ENCODE measurements around the gene FUT8. TPM values are rescaled to one million over a fixed set of nuclear protein-coding genes. Genes with fewer than 3 reads are reported as not detected.

FUT8 gene
- total RNA-seq, 1 donor: 124 TPM

DNA sequence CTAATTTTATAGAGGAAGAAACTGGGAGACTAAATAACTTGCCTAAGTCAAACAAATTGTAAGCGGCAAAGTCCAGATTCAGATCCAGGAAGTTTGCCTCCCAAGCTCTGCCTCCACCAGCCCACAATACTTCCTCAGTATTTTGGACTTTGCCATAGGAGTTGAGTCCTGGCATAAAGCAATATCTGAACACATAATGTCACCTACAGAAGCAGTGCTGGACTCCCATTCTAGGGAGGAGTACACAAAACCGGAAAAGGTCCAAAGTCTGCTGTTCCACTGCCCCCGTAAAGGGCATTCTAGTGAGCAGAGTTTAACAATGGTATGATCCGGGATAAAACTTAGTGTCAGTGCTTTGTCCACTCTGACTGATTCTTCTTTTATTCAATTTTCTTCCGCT lies 340.5 kb downstream of the FUT8 start:
- Histone ChIP-seq H3K27me3 (ENCODE audit: insufficient read depth, low read length) (no peaks in the 10 kb centered on the region), H4K20me1 (ENCODE audit: insufficient read depth, low read length) (no peaks in the 10 kb centered on the region), H3K27ac (ENCODE audit: low read depth, low read length) (no peak overlapping the region), H3K4me1 (ENCODE audit: insufficient read depth, low read length) (no peaks in the 10 kb centered on the region), H2AFZ (ENCODE audit: low read length) (no peak overlapping the region), H3K9me3 (ENCODE audit: low read depth, low read length) (no peaks in the 10 kb centered on the region), H3K4me2 (ENCODE audit: insufficient read depth, low read length) (no peak overlapping the region), H3K4me3 (ENCODE audit: insufficient read depth, low read length) (no peak overlapping the region), H3K36me3 (ENCODE audit: insufficient read depth, low read length) (no peaks in the 10 kb centered on the region), H3K79me2 (ENCODE audit: insufficient read depth, low read length) (no peaks in the 10 kb centered on the region)
- DNase-seq (ENCODE audit: insufficient read length, low spot score, missing footprints): no peak
- TF ChIP-seq, protein P1, sequence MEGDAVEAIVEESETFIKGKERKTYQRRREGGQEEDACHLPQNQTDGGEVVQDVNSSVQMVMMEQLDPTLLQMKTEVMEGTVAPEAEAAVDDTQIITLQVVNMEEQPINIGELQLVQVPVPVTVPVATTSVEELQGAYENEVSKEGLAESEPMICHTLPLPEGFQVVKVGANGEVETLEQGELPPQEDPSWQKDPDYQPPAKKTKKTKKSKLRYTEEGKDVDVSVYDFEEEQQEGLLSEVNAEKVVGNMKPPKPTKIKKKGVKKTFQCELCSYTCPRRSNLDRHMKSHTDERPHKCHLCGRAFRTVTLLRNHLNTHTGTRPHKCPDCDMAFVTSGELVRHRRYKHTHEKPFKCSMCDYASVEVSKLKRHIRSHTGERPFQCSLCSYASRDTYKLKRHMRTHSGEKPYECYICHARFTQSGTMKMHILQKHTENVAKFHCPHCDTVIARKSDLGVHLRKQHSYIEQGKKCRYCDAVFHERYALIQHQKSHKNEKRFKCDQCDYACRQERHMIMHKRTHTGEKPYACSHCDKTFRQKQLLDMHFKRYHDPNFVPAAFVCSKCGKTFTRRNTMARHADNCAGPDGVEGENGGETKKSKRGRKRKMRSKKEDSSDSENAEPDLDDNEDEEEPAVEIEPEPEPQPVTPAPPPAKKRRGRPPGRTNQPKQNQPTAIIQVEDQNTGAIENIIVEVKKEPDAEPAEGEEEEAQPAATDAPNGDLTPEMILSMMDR (IDR thresholded peaks at IDR 0.05; ENCODE audit: extremely low read depth, low read depth, low read length): no peak

DNA sequence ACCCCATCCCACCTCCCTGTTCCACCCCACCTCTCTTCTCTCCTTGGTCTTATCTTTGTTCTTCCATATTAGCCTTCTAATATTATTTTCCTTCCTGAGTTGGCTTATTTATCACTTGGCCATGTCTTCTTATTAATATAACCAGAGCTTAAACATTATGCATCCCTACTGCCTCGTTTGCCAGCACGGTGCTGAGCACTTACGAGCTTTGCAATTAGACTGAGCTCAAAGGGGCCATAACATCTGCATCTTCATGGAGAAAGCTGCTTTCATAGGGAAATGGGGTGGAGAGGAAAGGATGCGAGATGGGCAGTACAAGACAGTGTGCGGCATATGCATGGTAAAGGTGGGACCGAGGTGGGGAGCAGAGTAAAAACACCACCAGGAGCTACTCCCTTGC lies 342.8 kb downstream of the FUT8 start:
- H2AFZ ChIP-seq (ENCODE audit: low read length): no peak overlapping the region
- H3K27me3 ChIP-seq (ENCODE audit: insufficient read depth, low read length): no peaks in the 10 kb centered on the region
- no peaks in the 10 kb centered on the region for H3K9me3 ChIP-seq (ENCODE audit: low read depth, low read length)
- TF ChIP-seq, protein P1 (IDR thresholded peaks at IDR 0.05; ENCODE audit: extremely low read depth, low read depth, low read length): no peak
- H3K4me3 ChIP-seq (ENCODE audit: insufficient read depth, low read length): no peak overlapping the region
- no peaks in the 10 kb centered on the region for H3K79me2 ChIP-seq (ENCODE audit: insufficient read depth, low read length)
- DNase-seq (ENCODE audit: insufficient read length, low spot score, missing footprints): no peak
- no peak overlapping the region for H3K4me2 ChIP-seq (ENCODE audit: insufficient read depth, low read length)
- no peaks in the 10 kb centered on the region for H3K36me3 ChIP-seq (ENCODE audit: insufficient read depth, low read length)
- no peaks in the 10 kb centered on the region for H4K20me1 ChIP-seq (ENCODE audit: insufficient read depth, low read length)
- no peak overlapping the region for H3K27ac ChIP-seq (ENCODE audit: low read depth, low read length)
- no peaks in the 10 kb centered on the region for H3K4me1 ChIP-seq (ENCODE audit: insufficient read depth, low read length)

DNA sequence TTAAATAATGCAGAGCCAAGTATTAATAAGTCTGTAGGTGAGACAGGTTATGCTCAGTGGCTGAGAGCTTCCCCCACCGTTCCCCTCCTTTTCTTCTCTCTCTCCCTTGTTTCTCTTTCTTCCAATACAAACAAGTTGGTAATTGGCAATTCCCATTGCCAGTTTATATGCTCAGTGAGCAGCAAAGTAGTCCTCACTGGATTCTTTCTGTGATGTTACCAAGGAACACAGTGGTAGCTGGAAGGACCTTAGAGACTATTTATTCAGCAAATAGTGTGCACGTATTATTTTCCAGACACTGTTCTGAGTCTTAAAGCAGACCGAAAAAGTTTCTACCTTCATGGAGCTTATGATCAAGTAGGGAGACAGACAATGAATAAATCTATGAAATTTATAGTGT lies 344.4 kb downstream of the FUT8 start:
- DNase-seq (ENCODE audit: insufficient read length, low spot score, missing footprints): no peak
- H3K27ac ChIP-seq (ENCODE audit: low read depth, low read length): no peak overlapping the region

GRCh38 chr14:65769151-65769550 lies 356.6 kb downstream of the FUT8 start:
- no peaks in the 10 kb centered on the region for H4K20me1 ChIP-seq (ENCODE audit: insufficient read depth, low read length)
- H3K27ac ChIP-seq (ENCODE audit: low read depth, low read length): no peak overlapping the region
- peaks cover 3% of the 10 kb centered on the region for H3K4me1 ChIP-seq (ENCODE audit: insufficient read depth, low read length)
- no peak overlapping the region for H3K4me2 ChIP-seq (ENCODE audit: insufficient read depth, low read length)
- no peak overlapping the region for H2AFZ ChIP-seq (ENCODE audit: low read length)
- no peak overlapping the region for H3K4me3 ChIP-seq (ENCODE audit: insufficient read depth, low read length)
- H3K79me2 ChIP-seq (ENCODE audit: insufficient read depth, low read length): no peaks in the 10 kb centered on the region
- H3K9me3 ChIP-seq (ENCODE audit: low read depth, low read length): no peaks in the 10 kb centered on the region
- no peak for DNase-seq (ENCODE audit: insufficient read length, low spot score, missing footprints)
- TF ChIP-seq, protein P1 (IDR thresholded peaks at IDR 0.05; ENCODE audit: extremely low read depth, low read depth, low read length): no peak
- peaks cover 7% of the 10 kb centered on the region for H3K27me3 ChIP-seq (ENCODE audit: insufficient read depth, low read length)
- no peaks in the 10 kb centered on the region for H3K36me3 ChIP-seq (ENCODE audit: insufficient read depth, low read length)

More for the DNA sequence above, 344.4 kb downstream of the FUT8 start:
- Histone ChIP-seq H3K9me3 (ENCODE audit: low read depth, low read length) (no peaks in the 10 kb centered on the region), H3K4me1 (ENCODE audit: insufficient read depth, low read length) (no peaks in the 10 kb centered on the region), H3K4me3 (ENCODE audit: insufficient read depth, low read length) (no peak overlapping the region), H4K20me1 (ENCODE audit: insufficient read depth, low read length) (no peaks in the 10 kb centered on the region), H3K27me3 (ENCODE audit: insufficient read depth, low read length) (no peaks in the 10 kb centered on the region), H2AFZ (ENCODE audit: low read length) (no peak overlapping the region), H3K79me2 (ENCODE audit: insufficient read depth, low read length) (no peaks in the 10 kb centered on the region), H3K4me2 (ENCODE audit: insufficient read depth, low read length) (no peak overlapping the region), H3K36me3 (ENCODE audit: insufficient read depth, low read length) (no peaks in the 10 kb centered on the region)
- TF ChIP-seq, protein P1 (IDR thresholded peaks at IDR 0.05; ENCODE audit: extremely low read depth, low read depth, low read length): no peak
